HepG2 (cell line): Measurements from ENCODE around the gene HS3ST3B1. TPM values are rescaled to one million over a fixed set of nuclear protein-coding genes. Genes with fewer than 3 reads are reported as not detected.

ENCODE experiments used
- GLI4 ChIP-seq: sonication (generic); formaldehyde crosslinking; IDR thresholded peaks from 2 replicates; pipeline ENCODE4 v1.5.1; 2020; ENCODE audit warnings: missing genetic modification reagents, mild to moderate bottlenecking, moderate library complexity, borderline replicate concordance
- MAFF ChIP-seq: IDR thresholded peaks from 2 replicates; pipeline ENCODE4 v1.6.1; 2011; ENCODE audit warnings: low read depth, low read length, improper control_type of control experiment
- NFYC ChIP-seq: IDR thresholded peaks from 2 replicates; pipeline ENCODE4 v1.6.1; 2016; ENCODE audit warnings: missing genetic modification reagents, missing compliant biosample characterization
- POLR2AphosphoS2 ChIP-seq: IDR thresholded peaks from 2 replicates; pipeline ENCODE4 v1.6.1; 2011; ENCODE audit warnings: low read depth, low read length, improper control_type of control experiment
- SIX4 ChIP-seq: sonication (generic); formaldehyde crosslinking; IDR thresholded peaks from 2 replicates; pipeline ENCODE4 v1.4.0; 2020; ENCODE audit warnings: missing genetic modification reagents
- ZNF207 ChIP-seq: fragments of 450-650 bp; IDR thresholded peaks from 2 replicates; pipeline ENCODE4 v1.6.1; 2016; ENCODE audit warnings: antibody characterized with exemption, borderline replicate concordance
- ZNF34 ChIP-seq: sonication (generic); formaldehyde crosslinking; IDR thresholded peaks from 2 replicates; pipeline ENCODE4 v1.4.0; 2020; ENCODE audit warnings: mild to moderate bottlenecking, missing genetic modification reagents, borderline replicate concordance
- ZNF350 ChIP-seq: sonication (generic); formaldehyde crosslinking; IDR thresholded peaks from 2 replicates; pipeline ENCODE4 v1.4.0; 2020; ENCODE audit warnings: mild to moderate bottlenecking, low read depth, missing genetic modification reagents, borderline replicate concordance
- ZNF652 ChIP-seq: IDR thresholded peaks from 2 replicates; pipeline ENCODE4 v1.6.1; 2016; ENCODE audit warnings: low read depth, borderline replicate concordance
- ZNF713 ChIP-seq: sonication (generic); formaldehyde crosslinking; IDR thresholded peaks from 2 replicates; pipeline ENCODE4 v1.4.0; 2020; ENCODE audit warnings: mild to moderate bottlenecking, missing genetic modification reagents
- ZNF768 ChIP-seq: sonication (generic); formaldehyde crosslinking; IDR thresholded peaks from 2 replicates; pipeline ENCODE4 v1.4.0; 2020; ENCODE audit warnings: missing genetic modification reagents
- ZNF773 ChIP-seq: sonication (generic); formaldehyde crosslinking; IDR thresholded peaks from 2 replicates; pipeline ENCODE4 v1.4.0; 2020; ENCODE audit warnings: missing genetic modification reagents, borderline replicate concordance
- polyA plus RNA-seq, 8 experiments: library from polyadenylated mRNA; depleted of rRNA in 3 of 8; stranded (reverse) in 7 of 8; unstranded in 1 of 8; fragments of >200 nt; fragmentation: Illumina TruSeq in 4 of 8; extraction: Trizol in 4 of 8; gene quantifications; 2 replicates each; pipeline versions ENCODE4 v1.2.1 to v1.2.3, GENCODE V29; 2011 to 2016; ENCODE audit warnings: low read depth in 4 of 8, missing spikeins in 1 of 8, mixed read lengths in 1 of 8; ENCODE audit not compliant: insufficient read depth in 1 of 8
- total RNA-seq, 5 experiments: library from RNA; depleted of rRNA; stranded (reverse); fragments of >200 nt; fragmentation: Illumina TruSeq; extraction: Trizol; gene quantifications; 2 replicates each; pipeline ENCODE4 v1.2.3, GENCODE V29; 2016; ENCODE audit warnings: low read depth in 1 of 5
- TF ChIP-seq, protein P1 (sequence below): sonication (generic); IDR thresholded peaks from 2 replicates; pipeline ENCODE4 v1.6.1; 2016; ENCODE audit warnings: low read depth, borderline replicate concordance
- TF ChIP-seq, protein P2 (sequence below): sonication (generic); formaldehyde crosslinking; IDR thresholded peaks from 2 replicates; pipeline ENCODE4 v1.8.0; 2022; ENCODE audit warnings: mild to moderate bottlenecking, missing genetic modification reagents, borderline replicate concordance
- TF ChIP-seq, protein P3 (sequence below): sonication (generic); formaldehyde crosslinking; IDR thresholded peaks from 2 replicates; pipeline ENCODE4 v1.4.0; 2020; ENCODE audit warnings: missing genetic modification reagents

The HS3ST3B1 gene
- total and polyA plus RNA-seq, 2 of the 13 experiments (the other 11 are each of a cell fraction or from before 2014, with no cell fraction given): 15.7 to 39.5 TPM

DNA sequence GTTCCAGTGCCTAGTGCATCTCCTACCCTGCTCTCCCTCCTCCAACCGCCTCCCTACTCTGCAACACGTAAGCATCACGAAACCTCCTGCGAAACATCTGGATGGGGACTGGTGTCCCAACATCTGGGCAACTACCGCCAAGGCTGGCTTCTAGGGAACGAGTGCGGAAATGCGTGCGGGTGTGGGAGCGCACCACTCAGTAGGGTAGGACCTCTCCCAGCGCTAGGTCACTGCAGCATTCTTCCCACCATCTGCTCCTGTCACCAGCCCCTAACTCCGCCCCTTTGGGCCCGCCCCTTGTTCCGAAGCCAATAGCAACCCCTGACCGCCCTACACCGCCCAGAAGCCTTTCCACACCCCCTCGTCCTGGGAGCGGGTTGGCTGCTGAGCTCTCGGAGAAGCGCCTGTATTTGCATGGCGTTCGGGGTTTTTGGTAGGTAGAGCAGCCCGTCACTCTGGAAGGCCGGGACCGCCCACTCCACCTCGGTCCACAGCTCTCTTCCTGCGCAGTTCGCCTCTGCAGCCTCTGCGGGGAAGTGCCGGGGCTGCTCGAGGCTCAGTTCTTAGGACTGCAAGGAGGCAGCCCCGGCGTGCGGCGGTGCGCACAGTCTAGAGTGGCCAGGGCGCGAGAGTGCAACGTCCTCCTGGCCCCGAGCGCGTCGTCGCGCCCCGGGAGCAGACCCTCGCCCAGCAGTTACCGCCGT lies at the start of gene HS3ST3B1 (continued):
- TF ChIP-seq, protein P1, sequence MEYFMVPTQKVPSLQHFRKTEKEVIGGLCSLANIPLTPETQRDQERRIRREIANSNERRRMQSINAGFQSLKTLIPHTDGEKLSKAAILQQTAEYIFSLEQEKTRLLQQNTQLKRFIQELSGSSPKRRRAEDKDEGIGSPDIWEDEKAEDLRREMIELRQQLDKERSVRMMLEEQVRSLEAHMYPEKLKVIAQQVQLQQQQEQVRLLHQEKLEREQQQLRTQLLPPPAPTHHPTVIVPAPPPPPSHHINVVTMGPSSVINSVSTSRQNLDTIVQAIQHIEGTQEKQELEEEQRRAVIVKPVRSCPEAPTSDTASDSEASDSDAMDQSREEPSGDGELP: peak; percentile 56; the same call in 1 of the 2 replicates
- TF ChIP-seq SIX4 (CRISPR knock-in tag) (no peak), ZNF350 (CRISPR knock-in tag) (peak; percentile 93), ZNF34 (CRISPR knock-in tag) (0 out of 2 replicates have a peak, but pooled peaks have one; percentile 55), MAFF (no peak), NFYC (CRISPR knock-in tag) (peak; percentile 93), ZNF652 (CRISPR knock-in tag) (no peak), ZNF768 (CRISPR knock-in tag) (peak; percentile 59; the same call in 1 of the 2 replicates), ZNF713 (CRISPR knock-in tag) (no peak), ZNF773 (CRISPR knock-in tag) (no peak), GLI4 (CRISPR knock-in tag) (0 out of 2 replicates have a peak, but pooled peaks have one; percentile 20), ZNF207 (no peak), POLR2AphosphoS2 (no peak)
- TF ChIP-seq, protein P2, sequence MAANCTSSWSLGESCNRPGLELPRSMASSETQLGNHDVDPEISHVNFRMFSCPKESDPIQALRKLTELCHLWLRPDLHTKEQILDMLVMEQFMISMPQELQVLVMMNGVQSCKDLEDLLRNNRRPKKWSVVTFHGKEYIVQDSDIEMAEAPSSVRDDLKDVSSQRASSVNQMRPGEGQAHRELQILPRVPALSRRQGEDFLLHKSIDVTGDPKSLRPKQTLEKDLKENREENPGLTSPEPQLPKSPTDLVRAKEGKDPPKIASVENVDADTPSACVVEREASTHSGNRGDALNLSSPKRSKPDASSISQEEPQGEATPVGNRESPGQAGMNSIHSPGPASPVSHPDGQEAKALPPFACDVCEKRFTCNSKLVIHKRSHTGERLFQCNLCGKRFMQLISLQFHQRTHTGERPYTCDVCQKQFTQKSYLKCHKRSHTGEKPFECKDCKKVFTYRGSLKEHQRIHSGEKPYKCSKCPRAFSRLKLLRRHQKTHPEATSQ: no peak; the same call in 1 of the 2 replicates
- TF ChIP-seq, protein P3, sequence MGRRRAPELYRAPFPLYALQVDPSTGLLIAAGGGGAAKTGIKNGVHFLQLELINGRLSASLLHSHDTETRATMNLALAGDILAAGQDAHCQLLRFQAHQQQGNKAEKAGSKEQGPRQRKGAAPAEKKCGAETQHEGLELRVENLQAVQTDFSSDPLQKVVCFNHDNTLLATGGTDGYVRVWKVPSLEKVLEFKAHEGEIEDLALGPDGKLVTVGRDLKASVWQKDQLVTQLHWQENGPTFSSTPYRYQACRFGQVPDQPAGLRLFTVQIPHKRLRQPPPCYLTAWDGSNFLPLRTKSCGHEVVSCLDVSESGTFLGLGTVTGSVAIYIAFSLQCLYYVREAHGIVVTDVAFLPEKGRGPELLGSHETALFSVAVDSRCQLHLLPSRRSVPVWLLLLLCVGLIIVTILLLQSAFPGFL (CRISPR knock-in tag): no peak
- TF ChIP-seq, all 625 proteins: peak for 279
